ENCODE measurements around the gene EPB42.

Gene EPB42

DNA sequence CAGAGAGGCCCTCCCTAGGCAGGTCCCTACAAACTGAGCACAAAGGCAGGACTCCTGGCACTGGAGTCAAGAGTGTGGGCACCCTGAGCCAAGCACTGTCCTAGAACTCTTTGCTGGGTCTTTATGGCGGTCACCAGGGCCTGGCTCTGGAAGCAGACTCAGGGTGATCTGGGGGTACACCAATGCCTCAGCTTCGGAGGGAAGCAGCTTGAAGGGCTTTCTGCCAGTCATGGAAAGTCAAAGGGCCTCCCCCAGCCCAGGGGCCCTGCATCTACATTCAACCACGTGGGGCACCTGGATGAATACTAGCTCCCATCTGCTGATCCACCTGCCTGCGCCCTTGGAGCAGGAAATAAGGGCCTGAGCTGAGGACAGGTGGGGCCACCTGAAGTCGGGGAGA is 7.4 kb downstream of the EPB42 start:
- H3K4me3 ChIP-seq (ENCODE audit: low read depth, low read length): no peak overlapping the region
- TF ChIP-seq CTCF (conservative IDR thresholded peaks at IDR 0.05; ENCODE audit: low read depth, low read length): no peak
- DNase-seq (ENCODE audit: low read depth): no peak

GRCh38 chr15:43212951-43213350 is 7.9 kb downstream of the EPB42 start:
- H3K4me3 ChIP-seq (ENCODE audit: low read depth, low read length): no peak overlapping the region
- no peak for DNase-seq (ENCODE audit: low read depth)
- no peak for TF ChIP-seq CTCF (conservative IDR thresholded peaks at IDR 0.05; ENCODE audit: low read depth, low read length)

- H3K4me3 ChIP-seq (ENCODE audit: low read depth, low read length): no peak overlapping the region
- no peak for DNase-seq (ENCODE audit: low read depth)
- TF ChIP-seq CTCF (conservative IDR thresholded peaks at IDR 0.05; ENCODE audit: low read depth, low read length): no peak
These were observed 8.5 kb downstream of the EPB42 start for GRCh38 chr15:43212299-43212698.

- no peak for TF ChIP-seq CTCF (conservative IDR thresholded peaks at IDR 0.05; ENCODE audit: low read depth, low read length)
- no peak for DNase-seq (ENCODE audit: low read depth)
These were observed 9.5 kb downstream of the EPB42 start for GRCh38 chr15:43211224-43211735.

GRCh38 chr15:43210807-43211206 is 10.0 kb downstream of the EPB42 start:
- TF ChIP-seq CTCF (conservative IDR thresholded peaks at IDR 0.05; ENCODE audit: low read depth, low read length): no peak
- no peak overlapping the region for H3K4me3 ChIP-seq (ENCODE audit: low read depth, low read length)
- DNase-seq (ENCODE audit: low read depth): no peak

More at GRCh38 chr15:43211224-43211735, 9.5 kb downstream of the EPB42 start:
- no peak overlapping the region for H3K4me3 ChIP-seq (ENCODE audit: low read depth, low read length)

DNA sequence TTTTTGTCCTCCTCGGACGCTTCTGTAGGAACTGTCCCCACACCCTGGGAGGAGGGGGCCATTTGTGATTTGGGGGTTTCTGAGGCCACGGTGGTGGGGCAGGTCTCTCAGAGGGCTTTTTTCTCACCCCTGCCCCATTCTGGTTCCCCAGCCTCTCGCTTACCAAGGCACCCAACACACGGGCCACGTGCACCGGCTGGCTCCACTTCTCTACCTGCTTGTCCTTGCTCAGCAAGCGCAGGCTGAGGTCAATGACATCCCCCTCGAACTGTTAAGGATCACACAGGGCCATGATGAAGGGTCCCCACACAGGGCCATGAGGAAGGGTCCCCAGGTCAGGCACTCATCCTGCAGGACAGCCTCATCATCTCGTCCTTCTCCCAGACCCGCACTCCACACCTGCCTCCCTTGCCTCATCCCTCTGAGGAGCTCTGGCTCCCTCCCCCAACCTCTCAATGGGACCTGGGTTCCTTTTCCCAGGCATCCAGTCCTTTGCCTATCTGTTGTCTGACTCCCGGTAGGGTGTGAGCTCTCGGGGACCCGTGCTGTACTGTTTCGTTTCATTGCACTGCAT is 10.6 kb downstream of the EPB42 start:
- no peak for TF ChIP-seq CTCF (conservative IDR thresholded peaks at IDR 0.05; ENCODE audit: low read depth, low read length)
- no peak overlapping the region for H3K4me3 ChIP-seq (ENCODE audit: low read depth, low read length)
- DNase-seq (ENCODE audit: low read depth): no peak

Data from choroid plexus epithelial cell (primary cell).